PFSK-1 (cell line): ENCODE results near the gene EFHD1.

Source experiments
- FOXP2 ChIP-seq: optimal IDR thresholded peaks from 2 replicates; pipeline ENCODE3; 2011; ENCODE audit warnings: borderline replicate concordance, control low read depth, inconsistent platforms; ENCODE audit not compliant: insufficient read depth; ENCODE audit errors: extremely low read length, extremely low read depth
- POLR2AphosphoS5 ChIP-seq: IDR thresholded peaks from 2 replicates; pipeline ENCODE4 v1.6.1; 2012; ENCODE audit warnings: low read depth, mild to moderate bottlenecking, control low read depth, low read length, moderate library complexity
- SIN3A ChIP-seq: IDR thresholded peaks from 2 replicates; pipeline ENCODE4 v1.6.1; 2012; ENCODE audit warnings: mild to moderate bottlenecking, low read length, moderate library complexity, borderline replicate concordance; ENCODE audit not compliant: insufficient read depth
- TAF1 ChIP-seq: IDR thresholded peaks from 2 replicates; pipeline ENCODE4 v1.6.1; 2012; ENCODE audit warnings: low read length, control low read depth, borderline replicate concordance; ENCODE audit not compliant: insufficient read depth
- TF ChIP-seq, protein P1 (sequence below), 2 experiments: IDR thresholded peaks; 2 replicates each; pipeline versions ENCODE4 v1.6.1 to v1.8.0; 2011 to 2012; ENCODE audit warnings: low read depth in 2 of 2, low read length in 2 of 2, control low read depth in 1 of 2, inconsistent platforms in 1 of 2, mild to moderate bottlenecking in 1 of 2, moderate library complexity in 1 of 2; ENCODE audit not compliant: insufficient read depth in 1 of 2

Gene EFHD1

DNA sequence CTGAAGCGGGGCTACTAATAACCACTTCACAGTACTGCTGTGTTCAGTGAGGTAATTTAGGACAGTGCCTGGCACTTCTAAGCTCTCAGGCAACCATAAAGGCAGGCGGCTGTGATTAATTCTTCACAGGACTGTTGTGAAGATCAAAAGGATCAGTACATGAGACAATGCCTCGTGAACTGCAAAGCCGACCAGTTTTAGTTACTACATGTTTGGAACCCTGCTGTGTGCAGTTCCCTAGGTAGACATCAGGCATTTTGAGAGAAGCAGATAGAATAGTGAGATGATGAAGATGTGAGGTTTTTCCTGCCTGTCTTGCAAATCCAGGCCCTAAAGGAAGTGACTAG lies 19.1 kb downstream of the EFHD1 start:
- no peak for TF ChIP-seq SIN3A
- no peak for TF ChIP-seq POLR2AphosphoS5
- TF ChIP-seq FOXP2: no peak
- TF ChIP-seq TAF1: no peak
- TF ChIP-seq, protein P1, sequence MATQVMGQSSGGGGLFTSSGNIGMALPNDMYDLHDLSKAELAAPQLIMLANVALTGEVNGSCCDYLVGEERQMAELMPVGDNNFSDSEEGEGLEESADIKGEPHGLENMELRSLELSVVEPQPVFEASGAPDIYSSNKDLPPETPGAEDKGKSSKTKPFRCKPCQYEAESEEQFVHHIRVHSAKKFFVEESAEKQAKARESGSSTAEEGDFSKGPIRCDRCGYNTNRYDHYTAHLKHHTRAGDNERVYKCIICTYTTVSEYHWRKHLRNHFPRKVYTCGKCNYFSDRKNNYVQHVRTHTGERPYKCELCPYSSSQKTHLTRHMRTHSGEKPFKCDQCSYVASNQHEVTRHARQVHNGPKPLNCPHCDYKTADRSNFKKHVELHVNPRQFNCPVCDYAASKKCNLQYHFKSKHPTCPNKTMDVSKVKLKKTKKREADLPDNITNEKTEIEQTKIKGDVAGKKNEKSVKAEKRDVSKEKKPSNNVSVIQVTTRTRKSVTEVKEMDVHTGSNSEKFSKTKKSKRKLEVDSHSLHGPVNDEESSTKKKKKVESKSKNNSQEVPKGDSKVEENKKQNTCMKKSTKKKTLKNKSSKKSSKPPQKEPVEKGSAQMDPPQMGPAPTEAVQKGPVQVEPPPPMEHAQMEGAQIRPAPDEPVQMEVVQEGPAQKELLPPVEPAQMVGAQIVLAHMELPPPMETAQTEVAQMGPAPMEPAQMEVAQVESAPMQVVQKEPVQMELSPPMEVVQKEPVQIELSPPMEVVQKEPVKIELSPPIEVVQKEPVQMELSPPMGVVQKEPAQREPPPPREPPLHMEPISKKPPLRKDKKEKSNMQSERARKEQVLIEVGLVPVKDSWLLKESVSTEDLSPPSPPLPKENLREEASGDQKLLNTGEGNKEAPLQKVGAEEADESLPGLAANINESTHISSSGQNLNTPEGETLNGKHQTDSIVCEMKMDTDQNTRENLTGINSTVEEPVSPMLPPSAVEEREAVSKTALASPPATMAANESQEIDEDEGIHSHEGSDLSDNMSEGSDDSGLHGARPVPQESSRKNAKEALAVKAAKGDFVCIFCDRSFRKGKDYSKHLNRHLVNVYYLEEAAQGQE (IDR thresholded peaks at IDR 0.05; ENCODE audit: insufficient read depth in 1 of 2, low read depth in 2 of 2, low read length in 2 of 2): no peak

- TF ChIP-seq TAF1 (no peak), SIN3A (no peak), POLR2AphosphoS5 (no peak), FOXP2 (no peak)
- TF ChIP-seq, protein P1 (IDR thresholded peaks at IDR 0.05; ENCODE audit: insufficient read depth in 1 of 2, low read depth in 2 of 2, low read length in 2 of 2): no peak
Observed at GRCh38 chr2:232653441-232653840, 20.0 kb downstream of the EFHD1 start.

DNA sequence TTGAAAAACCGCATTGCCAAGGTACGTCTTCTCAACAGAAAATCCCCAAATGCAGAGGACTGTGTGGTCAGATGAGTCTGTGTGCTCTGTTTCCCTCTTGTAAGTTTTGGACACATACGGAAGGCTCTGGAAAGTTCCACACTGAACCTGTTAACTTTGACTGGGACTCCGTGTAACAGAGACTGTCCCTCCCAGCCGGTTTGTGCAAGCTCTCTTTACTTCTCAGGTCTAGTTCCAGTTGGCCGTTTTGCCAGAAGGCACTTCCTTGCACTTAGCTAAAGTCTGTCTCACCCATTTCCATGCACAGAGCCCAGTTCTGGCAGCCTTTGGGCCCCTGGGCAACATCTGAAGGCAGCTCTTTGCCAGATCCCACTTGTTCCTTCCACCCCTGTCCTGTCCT lies 22.0 kb downstream of the EFHD1 start:
- no peak for TF ChIP-seq SIN3A
- TF ChIP-seq TAF1: no peak
- TF ChIP-seq POLR2AphosphoS5: no peak
- no peak for TF ChIP-seq FOXP2
- TF ChIP-seq, protein P1 (IDR thresholded peaks at IDR 0.05; ENCODE audit: insufficient read depth in 1 of 2, low read depth in 2 of 2, low read length in 2 of 2): no peak

GRCh38 chr2:232658217-232658785 lies 24.9 kb downstream of the EFHD1 start:
- TF ChIP-seq, protein P1 (IDR thresholded peaks at IDR 0.05; ENCODE audit: insufficient read depth in 1 of 2, low read depth in 2 of 2, low read length in 2 of 2): no peak
- TF ChIP-seq FOXP2 (no peak), SIN3A (no peak), TAF1 (no peak), POLR2AphosphoS5 (no peak)

DNA sequence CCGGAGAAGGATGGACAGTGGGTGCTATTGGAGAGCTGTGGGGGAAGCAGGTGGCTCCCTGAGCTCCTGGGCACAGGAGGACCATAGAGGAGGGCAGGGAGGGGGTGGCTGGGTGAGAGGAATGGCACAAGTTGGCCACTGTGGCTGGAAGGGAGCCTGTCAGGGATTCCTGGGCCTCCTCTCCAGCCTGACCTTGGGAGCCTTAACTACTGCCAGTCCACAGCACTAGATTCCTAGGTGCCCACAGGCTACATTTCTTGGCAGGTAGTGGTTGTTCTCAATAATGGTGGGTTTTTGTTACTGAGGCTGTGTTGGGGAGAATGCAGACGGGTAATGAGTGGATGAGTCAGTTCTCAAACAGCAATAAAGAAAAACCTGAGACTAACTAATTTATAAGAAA lies 26.0 kb downstream of the EFHD1 start:
- TF ChIP-seq SIN3A (no peak), POLR2AphosphoS5 (no peak), TAF1 (no peak), FOXP2 (no peak)
- TF ChIP-seq, protein P1 (IDR thresholded peaks at IDR 0.05; ENCODE audit: insufficient read depth in 1 of 2, low read depth in 2 of 2, low read length in 2 of 2): no peak
